ENCODE measurements around the gene LUC7L.
"Not testable (repeated sequence)": the region's sequence is repeated elsewhere in the genome, so short reads cannot be mapped to it uniquely, and the experiment has no call there.

LUC7L gene

GRCh38 chr16:230949-231348 lies 1.7 kb upstream of the LUC7L start:
- no peak overlapping the region for H3K27ac ChIP-seq
- H3K4me3 ChIP-seq (ENCODE audit: low read depth in 1 of 2, low read length in 1 of 2): no peak overlapping the region
- H3K36me3 ChIP-seq: peaks cover 14% of the 10 kb centered on the region
- H3K4me1 ChIP-seq (ENCODE audit: control insufficient read depth in 1 of 2, insufficient read depth in 1 of 2, low read depth in 1 of 2, low read length in 1 of 2): peaks cover 30 to 33% of the 10 kb centered on the region in 2 experiments
- no peaks in the 10 kb centered on the region for H3K27me3 ChIP-seq
- no peak for TF ChIP-seq CTCF (IDR thresholded peaks at IDR 0.05)
- no peaks in the 10 kb centered on the region for H3K9me3 ChIP-seq

GRCh38 chr16:230351-230750 lies 1.1 kb upstream of the LUC7L start:
- not testable (repeated sequence) for H3K27ac ChIP-seq; H3K27me3 ChIP-seq; H3K4me3 ChIP-seq (ENCODE audit: low read depth in 1 of 2, low read length in 1 of 2); H3K9me3 ChIP-seq
- peaks cover 25 to 27% of the 10 kb centered on the region in 2 experiments for H3K4me1 ChIP-seq (ENCODE audit: control insufficient read depth in 1 of 2, insufficient read depth in 1 of 2, low read depth in 1 of 2, low read length in 1 of 2)
- peaks cover 19% of the 10 kb centered on the region for H3K36me3 ChIP-seq

- Histone ChIP-seq H3K4me1 (ENCODE audit: control insufficient read depth in 1 of 2, insufficient read depth in 1 of 2, low read depth in 1 of 2, low read length in 1 of 2) (peaks cover 19 to 22% of the 10 kb centered on the region in 2 experiments), H3K9me3 (no peaks in the 10 kb centered on the region), H3K36me3 (peaks cover 22% of the 10 kb centered on the region), H3K27ac (peak overlapping the region; percentile 97), H3K4me3 (ENCODE audit: low read depth in 1 of 2, low read length in 1 of 2) (peak overlapping the region; percentile 87 to 98), H3K27me3 (no peaks in the 10 kb centered on the region)
- no peak for TF ChIP-seq CTCF (IDR thresholded peaks at IDR 0.05)
These were observed 557 bp upstream of the LUC7L start for GRCh38 chr16:229731-230281.

- Histone ChIP-seq H3K27me3 (no peaks in the 10 kb centered on the region), H3K4me3 (ENCODE audit: low read depth in 1 of 2, low read length in 1 of 2) (peak overlapping the region; percentile 87 to 98), H3K4me1 (ENCODE audit: control insufficient read depth in 1 of 2, insufficient read depth in 1 of 2, low read depth in 1 of 2, low read length in 1 of 2) (peaks cover 15 to 18% of the 10 kb centered on the region in 2 experiments), H3K9me3 (no peaks in the 10 kb centered on the region), H3K36me3 (peaks cover 37% of the 10 kb centered on the region), H3K27ac (peak overlapping the region; percentile 97)
- no peak for TF ChIP-seq CTCF (IDR thresholded peaks at IDR 0.05)
These were observed 948 bp downstream of the LUC7L start for GRCh38 chr16:228151-228851.

GRCh38 chr16:220021-220420 lies 9.2 kb downstream of the LUC7L start:
- Histone ChIP-seq H3K4me1 (ENCODE audit: control insufficient read depth in 1 of 2, insufficient read depth in 1 of 2, low read depth in 1 of 2, low read length in 1 of 2) (peaks cover 0 to 3% of the 10 kb centered on the region in 2 experiments), H3K27ac (no peak overlapping the region), H3K9me3 (no peaks in the 10 kb centered on the region), H3K36me3 (peaks cover 77% of the 10 kb centered on the region), H3K4me3 (ENCODE audit: low read depth in 1 of 2, low read length in 1 of 2) (no peak overlapping the region), H3K27me3 (no peaks in the 10 kb centered on the region)
- TF ChIP-seq CTCF (IDR thresholded peaks at IDR 0.05): no peak

GRCh38 chr16:212999-213398 lies 16.2 kb downstream of the LUC7L start:
- Histone ChIP-seq H3K4me3 (ENCODE audit: low read depth in 1 of 2, low read length in 1 of 2) (no peak overlapping the region), H3K27ac (no peak overlapping the region), H3K27me3 (no peaks in the 10 kb centered on the region), H3K9me3 (no peaks in the 10 kb centered on the region), H3K4me1 (ENCODE audit: control insufficient read depth in 1 of 2, insufficient read depth in 1 of 2, low read depth in 1 of 2, low read length in 1 of 2) (no peaks in the 10 kb centered on the region), H3K36me3 (peaks cover 79% of the 10 kb centered on the region)
- TF ChIP-seq CTCF (IDR thresholded peaks at IDR 0.05): no peak

GRCh38 chr16:211631-212180 lies 17.5 kb downstream of the LUC7L start:
- not testable (repeated sequence) for H3K9me3 ChIP-seq; H3K4me1 ChIP-seq (ENCODE audit: control insufficient read depth in 1 of 2, insufficient read depth in 1 of 2, low read depth in 1 of 2, low read length in 1 of 2); H3K27ac ChIP-seq; H3K4me3 ChIP-seq (ENCODE audit: low read depth in 1 of 2, low read length in 1 of 2); H3K27me3 ChIP-seq
- peaks cover 81% of the 10 kb centered on the region for H3K36me3 ChIP-seq

GRCh38 chr16:209359-209758 lies 19.9 kb downstream of the LUC7L start:
- peaks cover 86% of the 10 kb centered on the region for H3K36me3 ChIP-seq
- H3K27me3 ChIP-seq; H3K27ac ChIP-seq; H3K9me3 ChIP-seq; H3K4me3 ChIP-seq (ENCODE audit: low read depth in 1 of 2, low read length in 1 of 2); H3K4me1 ChIP-seq (ENCODE audit: control insufficient read depth in 1 of 2, insufficient read depth in 1 of 2, low read depth in 1 of 2, low read length in 1 of 2): not testable (repeated sequence)

GRCh38 chr16:204046-204445 lies 25.2 kb downstream of the LUC7L start:
- peaks cover 79% of the 10 kb centered on the region for H3K36me3 ChIP-seq
- not testable (repeated sequence) for H3K9me3 ChIP-seq; H3K4me1 ChIP-seq (ENCODE audit: control insufficient read depth in 1 of 2, insufficient read depth in 1 of 2, low read depth in 1 of 2, low read length in 1 of 2); H3K4me3 ChIP-seq (ENCODE audit: low read depth in 1 of 2, low read length in 1 of 2); H3K27ac ChIP-seq; H3K27me3 ChIP-seq

All from neutrophil (primary cell).